Testis (tissue), 2 donors: ENCODE measurements around the gene KIAA0232.

ENCODE experiments used
- CTCF ChIP-seq, 3 experiments: fragments of 450-650 bp in 2 of 3; fragments of 200-600 bp in 1 of 3; sonication (generic) in 1 of 3; IDR thresholded peaks; one replicate each; pipeline ENCODE4 v1.5.1; 2016 to 2019; ENCODE audit warnings: antibody characterized with exemption in 3 of 3, mild to moderate bottlenecking in 2 of 3, moderate library complexity in 1 of 3
- POLR2A ChIP-seq: fragments of 450-650 bp; IDR thresholded peaks from one replicate; pipeline ENCODE4 v1.6.1; 2017; ENCODE audit warnings: antibody characterized with exemption, mild to moderate bottlenecking, moderate library complexity

GRCh38 chr4:6777636-6778281, 4.8 kb upstream of the KIAA0232 start:
- TF ChIP-seq CTCF (IDR thresholded peaks at IDR 0.05) (no peak), POLR2A (no peak)
